HG03575 (cell line): Measurements from ENCODE around the gene STRADB.

ENCODE experiments used
- ATAC-seq: cut with Tn5 transposase; IDR thresholded peaks from one replicate; pipeline ENCODE4 v1.9.1; 2021; ENCODE audit not compliant: unreplicated experiment, insufficient number of reproducible peaks, low FRiP score; ENCODE audit errors: extremely low read depth

Gene STRADB

DNA sequence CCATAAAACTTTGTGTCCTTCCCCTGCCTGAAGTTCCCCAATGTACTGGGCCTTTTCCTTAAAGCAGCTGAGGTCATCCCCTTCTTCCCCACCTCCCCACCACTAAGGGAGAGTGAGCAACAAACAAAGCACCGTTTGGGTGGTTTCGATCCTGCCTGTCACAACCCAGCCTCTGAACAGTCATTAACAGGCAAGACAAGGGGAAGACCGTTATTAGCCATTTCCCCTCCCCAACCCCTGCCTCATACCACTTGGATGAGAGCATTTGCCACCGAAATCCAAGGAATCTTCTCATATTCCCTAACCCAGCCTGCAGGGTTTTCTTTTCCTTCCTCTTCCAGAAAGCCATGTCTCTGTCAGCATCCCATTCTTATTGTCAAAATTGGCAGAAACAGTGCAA, 65.6 kb downstream of the STRADB start:
- ATAC-seq, result no peak

DNA sequence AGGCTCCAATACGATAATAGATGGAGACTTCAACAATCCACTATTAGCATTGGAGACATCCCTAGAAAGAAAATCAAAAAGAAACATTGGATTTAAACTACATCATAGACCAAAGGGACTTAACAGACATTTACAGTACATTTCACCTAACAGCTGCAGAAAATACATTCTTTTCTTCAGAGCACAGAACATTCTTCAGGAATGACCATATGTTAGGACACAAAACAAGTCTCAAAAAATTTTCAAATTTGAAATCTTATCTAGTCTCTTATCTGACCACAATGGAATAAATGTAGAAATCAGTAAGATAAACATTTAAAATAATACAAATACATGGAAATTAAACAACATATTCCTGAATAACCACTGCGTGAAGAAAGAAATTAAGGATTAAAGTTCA, 68.7 kb downstream of the STRADB start:
- no peak for ATAC-seq

DNA sequence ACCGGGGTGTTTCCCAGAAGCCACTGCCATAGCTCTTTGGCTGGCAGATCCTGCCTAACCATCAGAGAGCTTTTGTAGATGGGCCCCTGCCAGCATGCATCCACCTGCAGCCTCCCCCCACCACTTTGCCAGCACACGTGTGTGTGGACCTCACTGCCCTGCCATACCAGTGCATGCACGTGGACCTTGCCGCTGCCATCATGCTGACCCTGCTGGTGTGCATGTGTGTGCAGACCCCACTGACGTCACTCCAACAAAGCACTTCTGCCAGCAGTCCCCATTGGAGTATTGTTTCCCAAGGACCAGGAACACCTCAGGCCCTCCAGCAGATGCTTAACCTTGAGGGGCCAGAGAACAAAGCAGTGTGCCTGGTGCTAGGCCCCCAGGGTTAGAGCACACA, 71.4 kb downstream of the STRADB start:
- no peak for ATAC-seq

DNA sequence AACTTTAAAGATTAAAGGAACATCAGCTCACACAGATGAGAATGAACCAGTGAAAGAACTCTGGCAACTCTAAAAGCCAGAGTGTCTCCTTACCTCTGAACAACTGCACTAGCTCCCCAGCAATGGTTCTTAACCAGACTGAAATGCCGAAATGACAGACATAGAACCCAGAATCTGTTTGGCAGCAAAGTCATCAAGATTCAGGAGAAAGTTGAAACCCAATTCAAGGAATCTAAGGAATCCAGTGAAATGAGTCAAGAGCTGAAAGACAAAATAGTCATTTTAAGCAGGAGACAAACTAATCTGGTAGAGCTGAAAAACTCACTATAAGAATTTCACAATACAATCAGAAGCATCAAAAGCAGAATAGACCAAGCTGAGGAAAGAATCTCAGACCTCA, 72.0 kb downstream of the STRADB start:
- ATAC-seq, result no peak
